Activated T-cell treated with anti-CD3 and anti-CD28 coated beads for 4 hours (primary cell): ENCODE measurements around the gene EFNA2.

Source experiments
- DNase-seq: peaks from one replicate; pipeline ENCODE4 v3.0.0-alpha.2; 2020

EFNA2 gene

GRCh38 chr19:1249298-1249989 is 36.2 kb upstream of the EFNA2 start:
- DNase-seq: peak; percentile 92

GRCh38 chr19:1249990-1250436 is 35.7 kb upstream of the EFNA2 start:
- no peak for DNase-seq

- peak; percentile 39 for DNase-seq
Observed at GRCh38 chr19:1250437-1251260, 35.0 kb upstream of the EFNA2 start.

- DNase-seq: peak; percentile 53
Observed at GRCh38 chr19:1251330-1252220, 34.1 kb upstream of the EFNA2 start.

GRCh38 chr19:1252221-1252820 is 33.4 kb upstream of the EFNA2 start:
- peak; percentile 42 for DNase-seq

GRCh38 chr19:1252821-1253513 is 32.7 kb upstream of the EFNA2 start:
- peak; percentile 38 for DNase-seq

- no peak for DNase-seq
Observed at GRCh38 chr19:1253514-1254080, 32.1 kb upstream of the EFNA2 start.

GRCh38 chr19:1254081-1254527 is 31.6 kb upstream of the EFNA2 start:
- no peak for DNase-seq

- DNase-seq: no peak
Observed at GRCh38 chr19:1254530-1255185, 31.0 kb upstream of the EFNA2 start.

GRCh38 chr19:1255186-1256161 is 30.2 kb upstream of the EFNA2 start:
- no peak for DNase-seq

- DNase-seq: no peak
Observed at GRCh38 chr19:1256646-1257474, 28.8 kb upstream of the EFNA2 start.

GRCh38 chr19:1257475-1258162 is 28.1 kb upstream of the EFNA2 start:
- no peak for DNase-seq

GRCh38 chr19:1258163-1258492 is 27.5 kb upstream of the EFNA2 start:
- no peak for DNase-seq

GRCh38 chr19:1258707-1259205 is 26.9 kb upstream of the EFNA2 start:
- DNase-seq: no peak

- peak; percentile 50 for DNase-seq
Observed at GRCh38 chr19:1259206-1259875, 26.3 kb upstream of the EFNA2 start.

GRCh38 chr19:1259876-1260748 is 25.6 kb upstream of the EFNA2 start:
- DNase-seq: peak; percentile 36
